ENCODE data around the gene MYL7.

MYL7 gene

DNA sequence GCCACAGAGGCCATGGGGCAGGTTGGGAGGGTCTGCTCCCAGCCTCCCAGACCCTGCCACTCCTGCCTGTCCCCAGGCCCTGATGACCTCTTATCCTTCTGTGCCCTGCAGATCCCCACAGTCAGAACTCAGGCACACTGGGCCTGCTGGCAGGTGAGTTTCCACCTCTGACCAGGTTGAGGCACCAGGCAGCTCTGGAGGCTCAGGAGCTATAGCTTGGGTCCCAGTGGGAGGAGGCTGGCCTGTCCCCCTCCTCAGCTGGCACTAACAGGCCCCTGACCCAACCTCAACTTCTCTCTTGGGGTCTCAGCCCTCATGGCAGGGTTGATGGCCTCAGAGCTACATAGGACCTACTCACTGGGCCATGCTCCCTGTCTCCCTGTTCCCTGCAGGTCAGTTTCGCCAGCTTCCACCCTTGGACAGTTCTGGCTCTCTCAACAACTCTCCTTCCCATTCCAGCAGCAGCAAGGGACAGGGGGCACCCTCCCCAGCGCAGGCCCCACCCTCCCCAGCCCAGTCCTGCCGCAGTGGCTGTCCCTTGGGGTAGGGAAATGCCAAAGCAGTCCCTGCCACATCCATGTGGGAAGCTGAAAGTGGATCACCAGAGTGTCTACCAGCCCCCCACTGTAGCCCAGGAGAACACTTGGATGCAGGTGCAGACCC lies 39.7 kb downstream of the MYL7 start:
- Histone ChIP-seq H2AFZ (ENCODE audit: insufficient read depth, low read length, poor library complexity) (no peak overlapping the region), H3K4ac (ENCODE audit: low read depth, low read length) (no peak overlapping the region), H3K4me2 (ENCODE audit: low read length) (no peak overlapping the region), H3K27me3 (ENCODE audit: insufficient read depth, low read length) (peaks cover 4% of the 10 kb centered on the region), H3K18ac (ENCODE audit: low read length) (no peak overlapping the region), H3K79me1 (ENCODE audit: low read length) (peaks cover 11% of the 10 kb centered on the region), H3K4me1 (ENCODE audit: control insufficient read depth in 1 of 2, insufficient read depth in 2 of 2, low read length in 2 of 2) (peaks cover 9 to 10% of the 10 kb centered on the region in 2 experiments), H4K91ac (ENCODE audit: low read depth, low read length) (no peak overlapping the region), H4K8ac (ENCODE audit: low read depth, low read length) (no peak overlapping the region), H3K14ac (ENCODE audit: low read length) (no peak overlapping the region), H2BK12ac (ENCODE audit: low read length) (no peak overlapping the region), H2AK5ac (ENCODE audit: low read length) (no peak overlapping the region), H3K9me3 (ENCODE audit: insufficient read depth, low read depth, low read length) (peaks cover 1% of the 10 kb centered on the region), H2BK120ac (ENCODE audit: insufficient read depth, low read length, poor library complexity) (no peak overlapping the region), H3K9ac (ENCODE audit: low read length) (no peak overlapping the region), H2BK5ac (ENCODE audit: low read depth, low read length, poor library complexity) (no peak overlapping the region), H3K27ac (ENCODE audit: low read depth, low read length) (no peak overlapping the region), H3K4me3 (ENCODE audit: low read depth, low read length) (no peak overlapping the region), H3K36me3 (ENCODE audit: control insufficient read depth in 1 of 2, insufficient read depth in 2 of 2, low read length in 2 of 2) (no peaks in the 10 kb centered on the region), H3K79me2 (ENCODE audit: control insufficient read depth, insufficient read depth, low read length, poor library complexity) (no peaks in the 10 kb centered on the region), H3K23ac (ENCODE audit: low read length) (no peak overlapping the region), H4K12ac (ENCODE audit: low read depth, low read length) (no peak overlapping the region)
- WGBS (ENCODE audit: extremely low coverage, insufficient coverage, insufficient read length): no CpG with 5 or more reads among the region's 3 CpGs
- DNase-seq: no peak

DNA sequence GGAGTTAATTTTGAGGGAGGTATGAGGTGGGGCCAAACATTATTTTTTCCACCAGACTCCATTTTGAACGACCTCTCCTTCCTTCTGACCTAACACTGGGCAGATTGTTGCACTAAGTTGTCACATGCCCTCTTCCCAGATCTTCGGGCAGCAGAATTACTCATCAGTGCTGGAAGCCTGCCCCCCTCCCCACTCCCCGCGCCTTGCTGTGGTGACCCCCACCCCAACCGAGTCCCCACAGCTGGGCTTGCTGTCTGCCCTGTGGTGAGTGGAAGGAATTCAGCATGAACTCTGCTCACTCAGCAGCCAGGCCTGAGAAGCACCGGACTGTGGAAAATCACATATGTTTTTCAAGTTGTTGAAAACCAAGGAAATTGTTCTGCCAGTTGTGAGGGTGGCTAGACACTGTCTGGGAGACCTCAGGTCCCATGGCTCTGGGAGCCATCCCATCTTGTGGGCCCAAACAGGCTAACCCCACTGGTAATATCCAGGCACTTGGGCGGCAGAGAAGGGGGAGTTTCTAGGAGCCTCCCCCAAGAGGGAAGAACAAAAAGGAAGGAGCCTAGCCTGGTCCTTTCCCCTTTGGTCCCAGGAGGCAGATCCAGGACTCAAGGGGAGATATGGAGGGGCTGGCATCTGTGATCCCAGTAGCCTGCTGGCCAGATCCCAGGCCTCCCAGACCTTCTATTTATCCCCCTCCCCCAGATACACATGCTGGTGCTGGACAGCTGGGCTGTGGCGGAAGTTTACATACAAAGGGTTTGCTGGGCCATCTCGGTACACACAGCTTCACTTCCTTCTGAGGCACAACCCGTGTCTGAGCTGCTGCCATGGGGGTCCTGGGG lies 40.5 kb downstream of the MYL7 start:
- H3K36me3 ChIP-seq (ENCODE audit: control insufficient read depth in 1 of 2, insufficient read depth in 2 of 2, low read length in 2 of 2): no peaks in the 10 kb centered on the region
- H4K8ac ChIP-seq (ENCODE audit: low read depth, low read length): no peak overlapping the region
- no peak overlapping the region for H3K4me2 ChIP-seq (ENCODE audit: low read length)
- H4K12ac ChIP-seq (ENCODE audit: low read depth, low read length): no peak overlapping the region
- H3K4me3 ChIP-seq (ENCODE audit: low read depth, low read length): no peak overlapping the region
- H3K4me1 ChIP-seq (ENCODE audit: control insufficient read depth in 1 of 2, insufficient read depth in 2 of 2, low read length in 2 of 2): peaks cover 8% of the 10 kb centered on the region in 2 experiments
- no peak overlapping the region for H2AFZ ChIP-seq (ENCODE audit: insufficient read depth, low read length, poor library complexity)
- no peak overlapping the region for H2BK12ac ChIP-seq (ENCODE audit: low read length)
- no peak overlapping the region for H3K27ac ChIP-seq (ENCODE audit: low read depth, low read length)
- peaks cover 11% of the 10 kb centered on the region for H3K79me1 ChIP-seq (ENCODE audit: low read length)
- H3K9me3 ChIP-seq (ENCODE audit: insufficient read depth, low read depth, low read length): peaks cover 1% of the 10 kb centered on the region
- no peak overlapping the region for H2BK5ac ChIP-seq (ENCODE audit: low read depth, low read length, poor library complexity)
- H3K9ac ChIP-seq (ENCODE audit: low read length): no peak overlapping the region
- H2AK5ac ChIP-seq (ENCODE audit: low read length): no peak overlapping the region
- H4K91ac ChIP-seq (ENCODE audit: low read depth, low read length): no peak overlapping the region
- H3K4ac ChIP-seq (ENCODE audit: low read depth, low read length): no peak overlapping the region
- H3K79me2 ChIP-seq (ENCODE audit: control insufficient read depth, insufficient read depth, low read length, poor library complexity): no peaks in the 10 kb centered on the region
- no peak for DNase-seq
- H3K23ac ChIP-seq (ENCODE audit: low read length): no peak overlapping the region
- H2BK120ac ChIP-seq (ENCODE audit: insufficient read depth, low read length, poor library complexity): no peak overlapping the region
- H3K14ac ChIP-seq (ENCODE audit: low read length): no peak overlapping the region
- H3K18ac ChIP-seq (ENCODE audit: low read length): no peak overlapping the region
- WGBS (ENCODE audit: extremely low coverage, insufficient coverage, insufficient read length): no CpG with 5 or more reads among the region's 10 CpGs
- peaks cover 4% of the 10 kb centered on the region for H3K27me3 ChIP-seq (ENCODE audit: insufficient read depth, low read length)

DNA sequence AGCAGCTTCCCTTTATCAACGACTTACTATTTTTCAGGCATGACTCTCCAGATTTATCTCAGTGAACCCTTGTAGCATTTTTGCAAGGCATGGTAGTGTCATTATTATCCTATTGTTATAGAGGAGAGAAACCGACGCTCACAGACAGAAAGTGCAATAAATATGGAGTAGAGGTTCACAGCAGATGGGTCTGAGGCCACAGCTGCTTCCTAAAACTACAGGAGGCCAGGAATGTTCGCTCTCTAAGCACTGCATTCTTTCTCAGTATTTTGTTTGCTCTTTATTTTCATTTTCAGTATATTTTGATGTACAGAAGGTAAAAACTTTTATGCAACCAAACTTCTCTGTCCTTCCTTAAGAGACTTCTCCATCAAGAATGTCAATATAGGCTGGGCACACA lies 41.5 kb downstream of the MYL7 start:
- H3K9me3 ChIP-seq (ENCODE audit: insufficient read depth, low read depth, low read length): peaks cover 1% of the 10 kb centered on the region
- no peak overlapping the region for H3K4me2 ChIP-seq (ENCODE audit: low read length)
- H2BK5ac ChIP-seq (ENCODE audit: low read depth, low read length, poor library complexity): no peak overlapping the region
- no peak overlapping the region for H3K27ac ChIP-seq (ENCODE audit: low read depth, low read length)
- no peaks in the 10 kb centered on the region for H3K4me1 ChIP-seq (ENCODE audit: control insufficient read depth in 1 of 2, insufficient read depth in 2 of 2, low read length in 2 of 2)
- no peak overlapping the region for H4K8ac ChIP-seq (ENCODE audit: low read depth, low read length)
- no peaks in the 10 kb centered on the region for H3K79me2 ChIP-seq (ENCODE audit: control insufficient read depth, insufficient read depth, low read length, poor library complexity)
- peaks cover 4% of the 10 kb centered on the region for H3K27me3 ChIP-seq (ENCODE audit: insufficient read depth, low read length)
- no peak overlapping the region for H3K4ac ChIP-seq (ENCODE audit: low read depth, low read length)
- no peak for DNase-seq
- H4K12ac ChIP-seq (ENCODE audit: low read depth, low read length): no peak overlapping the region
- H4K91ac ChIP-seq (ENCODE audit: low read depth, low read length): no peak overlapping the region
- no peak overlapping the region for H2AK5ac ChIP-seq (ENCODE audit: low read length)
- H2BK120ac ChIP-seq (ENCODE audit: insufficient read depth, low read length, poor library complexity): no peak overlapping the region
- WGBS (ENCODE audit: extremely low coverage, insufficient coverage, insufficient read length): no CpG with 5 or more reads among the region's 4 CpGs
- H3K36me3 ChIP-seq (ENCODE audit: control insufficient read depth in 1 of 2, insufficient read depth in 2 of 2, low read length in 2 of 2): no peaks in the 10 kb centered on the region
- no peak overlapping the region for H3K18ac ChIP-seq (ENCODE audit: low read length)
- no peak overlapping the region for H3K23ac ChIP-seq (ENCODE audit: low read length)
- no peak overlapping the region for H2BK12ac ChIP-seq (ENCODE audit: low read length)
- peaks cover 7% of the 10 kb centered on the region for H3K79me1 ChIP-seq (ENCODE audit: low read length)
- no peak overlapping the region for H3K14ac ChIP-seq (ENCODE audit: low read length)
- H3K4me3 ChIP-seq (ENCODE audit: low read depth, low read length): no peak overlapping the region
- H3K9ac ChIP-seq (ENCODE audit: low read length): no peak overlapping the region
- H2AFZ ChIP-seq (ENCODE audit: insufficient read depth, low read length, poor library complexity): no peak overlapping the region

DNA sequence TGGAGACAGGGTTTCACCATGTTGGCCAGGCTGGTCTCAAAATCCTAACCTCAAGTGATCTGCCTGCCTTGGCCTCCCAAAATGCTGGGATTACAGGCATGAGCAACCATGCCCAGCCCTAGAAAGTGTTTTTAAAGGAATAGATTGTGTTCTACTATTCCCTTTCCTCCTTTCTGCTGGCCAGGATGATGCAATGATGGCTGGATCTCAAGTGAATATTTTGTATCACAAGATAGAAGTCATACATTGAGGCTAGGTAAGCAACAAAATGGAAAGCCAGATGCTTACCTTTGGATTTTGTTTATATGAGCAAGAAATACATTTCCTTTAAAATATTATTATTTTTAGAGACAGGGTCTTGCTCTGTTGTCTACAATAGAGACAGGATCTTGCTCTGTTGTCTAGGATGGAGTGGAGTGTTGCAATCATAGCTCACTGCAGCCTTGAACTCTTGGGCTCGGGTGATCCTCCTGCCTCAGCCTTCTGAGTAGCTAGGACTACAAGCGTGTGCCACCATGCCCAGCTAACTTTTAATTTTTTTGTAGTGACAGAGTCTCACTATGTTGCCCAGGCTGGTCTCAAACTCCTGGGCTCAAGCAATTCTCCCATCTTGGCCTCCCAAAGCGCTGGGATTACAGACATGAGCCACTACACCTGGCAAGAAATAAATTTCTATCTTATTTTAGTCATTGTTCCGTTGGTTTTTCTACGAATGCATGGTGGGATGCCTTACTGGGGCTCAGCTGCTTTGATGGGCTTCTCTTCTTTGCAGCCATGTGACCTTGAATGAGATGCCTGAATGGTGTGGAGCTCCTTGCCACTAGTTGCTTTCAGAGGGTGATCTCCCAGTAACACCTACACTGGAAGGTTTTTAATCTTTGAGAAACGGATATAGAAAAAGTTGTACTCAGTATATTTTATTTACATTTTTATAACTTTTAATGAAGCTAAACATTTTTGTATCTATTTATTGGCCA lies 42.8 kb downstream of the MYL7 start:
- H3K9me3 ChIP-seq (ENCODE audit: insufficient read depth, low read depth, low read length): peaks cover 1% of the 10 kb centered on the region
- H3K23ac ChIP-seq (ENCODE audit: low read length): no peak overlapping the region
- H3K79me2 ChIP-seq (ENCODE audit: control insufficient read depth, insufficient read depth, low read length, poor library complexity): no peaks in the 10 kb centered on the region
- H3K27ac ChIP-seq (ENCODE audit: low read depth, low read length): no peak overlapping the region
- H2BK5ac ChIP-seq (ENCODE audit: low read depth, low read length, poor library complexity): no peak overlapping the region
- no peak overlapping the region for H3K4me2 ChIP-seq (ENCODE audit: low read length)
- H3K14ac ChIP-seq (ENCODE audit: low read length): no peak overlapping the region
- no peak overlapping the region for H4K8ac ChIP-seq (ENCODE audit: low read depth, low read length)
- no peak overlapping the region for H3K4me3 ChIP-seq (ENCODE audit: low read depth, low read length)
- no peak for DNase-seq
- H4K91ac ChIP-seq (ENCODE audit: low read depth, low read length): no peak overlapping the region
- H3K9ac ChIP-seq (ENCODE audit: low read length): no peak overlapping the region
- no peaks in the 10 kb centered on the region for H3K4me1 ChIP-seq (ENCODE audit: control insufficient read depth in 1 of 2, insufficient read depth in 2 of 2, low read length in 2 of 2)
- H2AFZ ChIP-seq (ENCODE audit: insufficient read depth, low read length, poor library complexity): no peak overlapping the region
- H3K4ac ChIP-seq (ENCODE audit: low read depth, low read length): no peak overlapping the region
- no peak overlapping the region for H4K12ac ChIP-seq (ENCODE audit: low read depth, low read length)
- H2BK120ac ChIP-seq (ENCODE audit: insufficient read depth, low read length, poor library complexity): no peak overlapping the region
- H3K27me3 ChIP-seq (ENCODE audit: insufficient read depth, low read length): no peaks in the 10 kb centered on the region
- H3K36me3 ChIP-seq (ENCODE audit: control insufficient read depth in 1 of 2, insufficient read depth in 2 of 2, low read length in 2 of 2): no peaks in the 10 kb centered on the region
- no peaks in the 10 kb centered on the region for H3K79me1 ChIP-seq (ENCODE audit: low read length)
- H2AK5ac ChIP-seq (ENCODE audit: low read length): no peak overlapping the region
- no CpG with 5 or more reads among the region's 6 CpGs for WGBS (ENCODE audit: extremely low coverage, insufficient coverage, insufficient read length)
- no peak overlapping the region for H2BK12ac ChIP-seq (ENCODE audit: low read length)
- H3K18ac ChIP-seq (ENCODE audit: low read length): no peak overlapping the region
